HepG2 (cell line): ENCODE measurements around the gene HMMR. TPM values are rescaled to one million over a fixed set of nuclear protein-coding genes. Genes with fewer than 3 reads are reported as not detected.

ENCODE experiments used
- AHDC1 ChIP-seq: sonication (generic); formaldehyde crosslinking; IDR thresholded peaks from 2 replicates; pipeline ENCODE4 v1.5.1; 2020; ENCODE audit warnings: mild to moderate bottlenecking, missing genetic modification reagents, borderline replicate concordance
- BCL3 ChIP-seq: sonication (generic); formaldehyde crosslinking; IDR thresholded peaks from 2 replicates; pipeline ENCODE4 v1.5.1; 2020; ENCODE audit warnings: mild to moderate bottlenecking, missing genetic modification reagents, moderate library complexity
- DMAP1 ChIP-seq: IDR thresholded peaks from 2 replicates; pipeline ENCODE4 v1.6.1; 2016
- MAX ChIP-seq: IDR thresholded peaks from 2 replicates; pipeline ENCODE4 v1.6.1; 2012; ENCODE audit warnings: inconsistent platforms
- YEATS4 ChIP-seq: sonication (generic); formaldehyde crosslinking; IDR thresholded peaks from 2 replicates; pipeline ENCODE4 v1.4.0; 2020; ENCODE audit warnings: missing genetic modification reagents, borderline replicate concordance
- ZKSCAN5 ChIP-seq: sonication (generic); formaldehyde crosslinking; IDR thresholded peaks from 2 replicates; pipeline ENCODE4 v1.5.1; 2020; ENCODE audit warnings: mild to moderate bottlenecking, missing genetic modification reagents
- ZNF281 ChIP-seq: sonication (generic); formaldehyde crosslinking; IDR thresholded peaks from 2 replicates; pipeline ENCODE4 v1.4.0; 2020; ENCODE audit warnings: missing genetic modification reagents, borderline replicate concordance
- ZNF329 ChIP-seq: sonication (generic); formaldehyde crosslinking; IDR thresholded peaks from 2 replicates; pipeline ENCODE4 v1.9.0; 2021; ENCODE audit warnings: low read depth, mild to moderate bottlenecking, missing genetic modification reagents
- ZNF33B ChIP-seq: sonication (generic); formaldehyde crosslinking; IDR thresholded peaks from 2 replicates; pipeline ENCODE4 v1.5.1; 2020; ENCODE audit warnings: mild to moderate bottlenecking, missing genetic modification reagents
- ZNF34 ChIP-seq: sonication (generic); formaldehyde crosslinking; IDR thresholded peaks from 2 replicates; pipeline ENCODE4 v1.4.0; 2020; ENCODE audit warnings: mild to moderate bottlenecking, missing genetic modification reagents, borderline replicate concordance
- ZNF382 ChIP-seq: sonication (generic); formaldehyde crosslinking; IDR thresholded peaks from 2 replicates; pipeline ENCODE4 v1.5.0; 2020; ENCODE audit warnings: missing genetic modification reagents, mild to moderate bottlenecking, borderline replicate concordance
- ZNF468 ChIP-seq: sonication (generic); formaldehyde crosslinking; IDR thresholded peaks from 2 replicates; pipeline ENCODE4 v1.8.0; 2022; ENCODE audit warnings: mild to moderate bottlenecking, moderate library complexity, missing genetic modification reagents
- ZNF597 ChIP-seq: sonication (generic); formaldehyde crosslinking; IDR thresholded peaks from 2 replicates; pipeline ENCODE4 v1.5.0; 2020; ENCODE audit warnings: missing genetic modification reagents
- ZNF619 ChIP-seq: sonication (generic); formaldehyde crosslinking; IDR thresholded peaks from 2 replicates; pipeline ENCODE4 v1.4.0; 2020; ENCODE audit warnings: mild to moderate bottlenecking, missing genetic modification reagents
- ZNF724P ChIP-seq: sonication (generic); formaldehyde crosslinking; IDR thresholded peaks from 2 replicates; pipeline ENCODE4 v1.8.0; 2022; ENCODE audit warnings: missing genetic modification reagents, borderline replicate concordance
- ZNF788 ChIP-seq: sonication (generic); formaldehyde crosslinking; IDR thresholded peaks from 2 replicates; pipeline ENCODE4 v1.5.0; 2020; ENCODE audit warnings: mild to moderate bottlenecking, missing genetic modification reagents, borderline replicate concordance
- ZNF792 ChIP-seq: IDR thresholded peaks from 2 replicates; pipeline ENCODE4 v1.6.1; 2016
- polyA plus RNA-seq, 8 experiments: library from polyadenylated mRNA; depleted of rRNA in 3 of 8; stranded (reverse) in 7 of 8; unstranded in 1 of 8; fragments of >200 nt; fragmentation: Illumina TruSeq in 4 of 8; extraction: Trizol in 4 of 8; gene quantifications; 2 replicates each; pipeline versions ENCODE4 v1.2.1 to v1.2.3, GENCODE V29; 2011 to 2016; ENCODE audit warnings: low read depth in 4 of 8, missing spikeins in 1 of 8, mixed read lengths in 1 of 8; ENCODE audit not compliant: insufficient read depth in 1 of 8
- total RNA-seq, 5 experiments: library from RNA; depleted of rRNA; stranded (reverse); fragments of >200 nt; fragmentation: Illumina TruSeq; extraction: Trizol; gene quantifications; 2 replicates each; pipeline ENCODE4 v1.2.3, GENCODE V29; 2016; ENCODE audit warnings: low read depth in 1 of 5

HMMR gene
- total and polyA plus RNA-seq, 2 of the 13 experiments (the other 11 are each of a cell fraction or from before 2014, with no cell fraction given) = 8.5 to 48.3 TPM

- TF ChIP-seq ZNF468 (CRISPR knock-in tag) = no peak
- no peak for TF ChIP-seq ZNF788 (CRISPR knock-in tag)
- no peak for TF ChIP-seq YEATS4 (CRISPR knock-in tag)
- peak; percentile 76; the same call in 1 of the 2 replicates for TF ChIP-seq BCL3
- no peak; the same call in 1 of the 2 replicates for TF ChIP-seq AHDC1 (CRISPR knock-in tag)
- no peak for TF ChIP-seq ZNF792
- TF ChIP-seq ZKSCAN5 (CRISPR knock-in tag) = no peak
- TF ChIP-seq ZNF619 (CRISPR knock-in tag) = 0 out of 2 replicates have a peak, but pooled peaks have one; percentile 47
- TF ChIP-seq ZNF33B (CRISPR knock-in tag) = no peak
- no peak for TF ChIP-seq ZNF34 (CRISPR knock-in tag)
- TF ChIP-seq ZNF382 (CRISPR knock-in tag) = no peak
- TF ChIP-seq ZNF724P = no peak
- TF ChIP-seq ZNF281 (CRISPR knock-in tag) = no peak
- TF ChIP-seq ZNF597 (CRISPR knock-in tag) = no peak
- peak; percentile 76 for TF ChIP-seq DMAP1 (CRISPR knock-in tag)
- peak; percentile 64 for TF ChIP-seq MAX
- peak; percentile 41; the same call in 1 of the 2 replicates for TF ChIP-seq ZNF329 (CRISPR knock-in tag)
Observed at GRCh38 chr5:163437309-163438182, 22.9 kb upstream of the HMMR start, which contains the start of gene CCNG1 (continued).
